IMR-90 (cell line): Measurements from ENCODE around the gene LEF1. TPM values are rescaled to one million over a fixed set of nuclear protein-coding genes. Genes with fewer than 3 reads are reported as not detected.
A peak's percentile ranks its signal among the peaks of the same experiment; 100 is the strongest.

Experiments used
- ATAC-seq: fragments of 200-7000 bp; cut with Tn5 transposase; 2 replicates; pipeline ENCODE4 v1.9.1; 2020; ENCODE audit warnings: low read depth, mild to moderate bottlenecking, moderate library complexity
- BruUV-seq: library from RNA; stranded (reverse); fragments of 400-500 nt; replicated peaks from 2 replicates; lab custom pipeline; 2021; lab: Mats Ljungman, UMichigan
- CTCF ChIA-PET: fragments of 300-600 bp; formaldehyde crosslinking; extraction: SDS; loops from one replicate; lab custom pipeline; 2021; ENCODE audit warnings: antibody characterized with exemption; lab: Yijun Ruan, JAX
- POLR2A ChIA-PET: fragments of 300-600 bp; sonication (Branson Sonifier 250); formaldehyde crosslinking; loops from one replicate; lab custom pipeline; 2022; ENCODE audit warnings: antibody characterized with exemption; ENCODE audit not compliant: unreplicated experiment; lab: Charles Lee
- DNase-seq: peaks from one replicate; pipeline ENCODE4 v3.0.0; 2013
- H2AFZ ChIP-seq: replicated peaks from 2 replicates; pipeline ENCODE3; 2013; ENCODE audit warnings: low read length, mild to moderate bottlenecking; ENCODE audit not compliant: poor library complexity
- H2AK5ac ChIP-seq: 2 replicates; pipeline ENCODE4 v1.6.1; 2013; ENCODE audit warnings: low read depth, low read length, inconsistent platforms
- H2AK9ac ChIP-seq: replicated peaks from 2 replicates; pipeline ENCODE3; 2013; ENCODE audit warnings: mild to moderate bottlenecking, low read depth, low read length, moderate library complexity; ENCODE audit not compliant: poor library complexity
- H2BK120ac ChIP-seq: 2 replicates; pipeline ENCODE4 v1.6.1; 2013; ENCODE audit warnings: low read depth, low read length, inconsistent platforms
- H2BK15ac ChIP-seq: 3 replicates; pipeline ENCODE4 v1.6.1; 2013; ENCODE audit warnings: low read depth, low read length, inconsistent platforms
- H2BK20ac ChIP-seq: 2 replicates; pipeline ENCODE4 v1.6.1; 2013; ENCODE audit warnings: low read depth, mild to moderate bottlenecking, inconsistent platforms, low read length, moderate library complexity
- H2BK5ac ChIP-seq: 2 replicates; pipeline ENCODE4 v1.6.1; 2013; ENCODE audit warnings: mild to moderate bottlenecking, low read depth, low read length, inconsistent platforms; ENCODE audit not compliant: poor library complexity, severe bottlenecking
- H3K14ac ChIP-seq: replicated peaks from 2 replicates; pipeline ENCODE4 v1.6.1; 2013; ENCODE audit warnings: low read depth, low read length, inconsistent platforms
- H3K18ac ChIP-seq: 2 replicates; pipeline ENCODE4 v1.6.1; 2013; ENCODE audit warnings: low read depth, low read length, control low read depth
- H3K23ac ChIP-seq: 2 replicates; pipeline ENCODE4 v1.6.1; 2013; ENCODE audit warnings: low read depth, low read length, inconsistent platforms
- H3K27ac ChIP-seq: 2 replicates; pipeline ENCODE4 v1.5.1; 2013; ENCODE audit warnings: mild to moderate bottlenecking, control low read depth, low read length; ENCODE audit not compliant: insufficient read depth
- H3K27me3 ChIP-seq: 2 replicates; pipeline ENCODE4 v1.6.1; 2013; ENCODE audit warnings: low read length; ENCODE audit not compliant: control insufficient read depth, insufficient read depth
- H3K36me3 ChIP-seq: 2 replicates; pipeline ENCODE4 v1.6.1; 2013; ENCODE audit warnings: low read length, mixed read lengths; ENCODE audit not compliant: control insufficient read depth, insufficient read depth
- H3K4ac ChIP-seq: 2 replicates; pipeline ENCODE4 v1.6.1; 2013; ENCODE audit warnings: low read depth, low read length, inconsistent platforms
- H3K4me1 ChIP-seq: 2 replicates; pipeline ENCODE4 v1.6.1; 2013; ENCODE audit warnings: low read length, mixed read lengths; ENCODE audit not compliant: control insufficient read depth, insufficient read depth
- H3K4me2 ChIP-seq: 2 replicates; pipeline ENCODE4 v1.6.1; 2013; ENCODE audit warnings: low read depth, mild to moderate bottlenecking, control low read depth, low read length, moderate library complexity
- H3K4me3 ChIP-seq: 2 replicates; pipeline ENCODE4 v1.5.1; 2013; ENCODE audit warnings: low read depth, mild to moderate bottlenecking, control low read depth, low read length, moderate library complexity; ENCODE audit not compliant: insufficient read depth
- H3K56ac ChIP-seq: 2 replicates; pipeline ENCODE4 v1.6.1; 2013; ENCODE audit warnings: low read length, inconsistent platforms; ENCODE audit not compliant: insufficient read depth; ENCODE audit errors: extremely low read depth
- H3K79me1 ChIP-seq, 2 experiments: 2 replicates each; pipeline ENCODE4 v1.6.1; 2013; ENCODE audit warnings: low read length in 2 of 2, inconsistent platforms in 1 of 2, low read depth in 1 of 2
- H3K9ac ChIP-seq: 2 replicates; pipeline ENCODE4 v1.6.1; 2013; ENCODE audit warnings: low read depth, low read length, control low read depth
- H3K9me1 ChIP-seq: 2 replicates; pipeline ENCODE4 v1.6.1; 2013; ENCODE audit warnings: low read length, inconsistent platforms; ENCODE audit not compliant: insufficient read depth
- H3K9me3 ChIP-seq: 2 replicates; pipeline ENCODE4 v1.6.1; 2013; ENCODE audit warnings: low read length; ENCODE audit not compliant: control insufficient read depth, insufficient read depth
- H4K20me1 ChIP-seq: 2 replicates; pipeline ENCODE4 v1.6.1; 2013; ENCODE audit warnings: low read length, inconsistent platforms; ENCODE audit not compliant: insufficient read depth
- H4K5ac ChIP-seq: 2 replicates; pipeline ENCODE4 v1.6.1; 2013; ENCODE audit warnings: mild to moderate bottlenecking, low read depth, low read length, control low read depth
- H4K8ac ChIP-seq, 2 experiments: 2 replicates each; pipeline ENCODE4 v1.6.1; 2013; ENCODE audit warnings: low read depth in 2 of 2, low read length in 2 of 2, control low read depth in 1 of 2, inconsistent platforms in 1 of 2
- H4K91ac ChIP-seq: 2 replicates; pipeline ENCODE4 v1.6.1; 2013; ENCODE audit warnings: low read depth, low read length, inconsistent platforms; ENCODE audit not compliant: insufficient read depth
- BHLHE40 ChIP-seq: fragments of 150-350 bp; IDR thresholded peaks from 2 replicates; pipeline ENCODE4 v1.6.1; 2016; ENCODE audit warnings: mild to moderate bottlenecking, low read depth, low read length
- CEBPB ChIP-seq: IDR thresholded peaks from 2 replicates; pipeline ENCODE4 v1.6.1; 2012; ENCODE audit warnings: low read depth, low read length, improper control_type of control experiment
- CHD1 ChIP-seq: IDR thresholded peaks from 2 replicates; pipeline ENCODE4 v1.6.1; 2012; ENCODE audit warnings: low read depth, low read length, improper control_type of control experiment
- CTCF ChIP-seq: conservative IDR thresholded peaks from 2 replicates; pipeline ENCODE4 v1.5.1; 2012; ENCODE audit warnings: mild to moderate bottlenecking, low read depth, low read length, improper control_type of control experiment
- ELK1 ChIP-seq: fragments of 150-350 bp; IDR thresholded peaks from 2 replicates; pipeline ENCODE4 v1.6.1; 2016; ENCODE audit warnings: low read depth, mild to moderate bottlenecking, low read length, moderate library complexity, borderline replicate concordance
- FOS ChIP-seq: fragments of 150-350 bp; IDR thresholded peaks from 2 replicates; pipeline ENCODE4 v1.6.1; 2016; ENCODE audit warnings: low read depth, low read length
- MAFK ChIP-seq: IDR thresholded peaks from 2 replicates; pipeline ENCODE4 v1.6.1; 2012; ENCODE audit warnings: low read depth, low read length, improper control_type of control experiment
- MAZ ChIP-seq: IDR thresholded peaks from 2 replicates; pipeline ENCODE4 v1.6.1; 2012; ENCODE audit warnings: low read depth, mild to moderate bottlenecking, low read length, improper control_type of control experiment, moderate library complexity, borderline replicate concordance
- MXI1 ChIP-seq: IDR thresholded peaks from 2 replicates; pipeline ENCODE4 v1.6.1; 2012; ENCODE audit warnings: low read depth, mild to moderate bottlenecking, low read length, moderate library complexity, borderline replicate concordance
- NFE2L2 ChIP-seq: fragments of 150-350 bp; IDR thresholded peaks from 2 replicates; pipeline ENCODE4 v1.6.1; 2016; ENCODE audit warnings: low read depth, mild to moderate bottlenecking, low read length
- POLR2A ChIP-seq: IDR thresholded peaks from 2 replicates; pipeline ENCODE4 v1.6.1; 2012; ENCODE audit warnings: mild to moderate bottlenecking, low read depth, low read length
- RAD21 ChIP-seq: IDR thresholded peaks from 2 replicates; pipeline ENCODE4 v1.6.1; 2012; ENCODE audit warnings: low read length, improper control_type of control experiment
- RFX5 ChIP-seq: IDR thresholded peaks from 2 replicates; pipeline ENCODE4 v1.8.0; 2012; ENCODE audit warnings: low read depth, mild to moderate bottlenecking, low read length, moderate library complexity
- USF2 ChIP-seq: fragments of 150-350 bp; IDR thresholded peaks from 2 replicates; pipeline ENCODE4 v1.6.1; 2017; ENCODE audit warnings: mild to moderate bottlenecking, antibody characterized with exemption, low read length, low read depth
- WGBS, 2 experiments: methylation state at CpG; one replicate each; pipeline versions ENCODE4 v1.1.5 to v1.1.7; 2013; ENCODE audit warnings: missing lambda C conversion rate in 2 of 2; ENCODE audit not compliant: insufficient read length in 1 of 2; ENCODE audit errors: extremely low coverage in 2 of 2; 5-methylcytosine and 5-hydroxymethylcytosine counted together
- dilution Hi-C: fragments of 300-500 bp; cut with HindIII; formaldehyde crosslinking; loops from one replicate; pipeline ENCODE4 v1.14.3; 2018; ENCODE audit warnings: low sequenced_read_pairs; ENCODE audit not compliant: unreplicated experiment
- in situ Hi-C: fragments of 300-500 bp; cut with MboI; formaldehyde crosslinking; loops from 3 replicates; pipeline ENCODE4 v1.14.3; 2019; ENCODE audit warnings: low sequenced_read_pairs, inconsistent platforms, mixed read lengths
- intact Hi-C: fragments of 100-400 bp; cut with micrococcal nuclease; formaldehyde crosslinking; loops from 2 replicates; pipeline ENCODE4 v1.10.0; 2022
- polyA plus RNA-seq, 3 experiments: library from polyadenylated mRNA; depleted of rRNA; stranded (reverse); fragments of >200 nt; gene quantifications; 2 replicates each; pipeline ENCODE4 v1.2.3, GENCODE V29; 2012; ENCODE audit warnings: low replicate concordance in 1 of 3
- total RNA-seq: library from RNA; depleted of rRNA; stranded (reverse); fragments of >200 nt; gene quantifications from 2 replicates; pipeline ENCODE4 v1.2.3, GENCODE V29; 2012

The LEF1 gene
- total and polyA plus RNA-seq, 2 of the 4 experiments (the other 2 are of a cell fraction), result 1.7 to 1.8 TPM

- Histone ChIP-seq H3K27me3 (peaks cover 64% of the 10 kb centered on the region), H3K4me1 (peaks cover 2% of the 10 kb centered on the region; the same call in 1 of the 2 replicates), H3K23ac (peak overlapping the region; percentile 54; the same call in 1 of the 2 replicates), H3K4me2 (peak overlapping the region; percentile 72), H3K56ac (no peak overlapping the region), H2AK5ac (no peak overlapping the region), H2BK15ac (no peak overlapping the region), H3K14ac (no peak overlapping the region), H3K36me3 (no peaks in the 10 kb centered on the region), H4K5ac (no peak overlapping the region), H3K9me1 (no peaks in the 10 kb centered on the region), H4K8ac (no peak overlapping the region), H3K9me3 (peaks cover 5% of the 10 kb centered on the region; the same call in 1 of the 2 replicates), H2AK9ac (no peak overlapping the region), H2AFZ (peak overlapping the region; percentile 89), H3K18ac (no peak overlapping the region), H2BK120ac (no peak overlapping the region), H2BK20ac (no peak overlapping the region), H3K79me1 (no peaks in the 10 kb centered on the region), H3K9ac (no peak overlapping the region), H3K4me3 (peak overlapping the region; percentile 53; the same call in 1 of the 2 replicates), H3K4ac (no peak overlapping the region), H4K20me1 (no peaks in the 10 kb centered on the region), H3K27ac (no peak overlapping the region), H4K91ac (no peak overlapping the region), H2BK5ac (no peak overlapping the region)
- DNase-seq, result no peak
- intact Hi-C loops (loop anchor here (1.0 to 10.0 kb wide), 4 partner anchors 105 to 406 kb away; no protein-coding TSS in a partner anchor), in situ Hi-C loops (no loop called here), dilution Hi-C loops (no loop called here)
- ChIA-PET CTCF (interaction anchor here (1.2 kb wide), 1 partner anchor 16 kb away, joined by 3 read pairs; no protein-coding TSS in a partner anchor), POLR2A (no interaction called here)
- 4% methylated on average over 38 of the region's 58 CpGs; no CpG with 5 or more reads in 1 of the 2 experiments for WGBS, 2 experiments
- no TSS peak for BruUV-seq
- ATAC-seq, result no peak
- TF ChIP-seq USF2, result no peak
- no peak for TF ChIP-seq MAZ
- TF ChIP-seq POLR2A, result no peak
- no peak for TF ChIP-seq BHLHE40
- TF ChIP-seq ELK1, result no peak
- TF ChIP-seq CTCF, result no peak
- TF ChIP-seq NFE2L2, result no peak
- no peak for TF ChIP-seq RFX5
- TF ChIP-seq FOS, result no peak
- TF ChIP-seq RAD21, result no peak
- no peak for TF ChIP-seq CHD1
- TF ChIP-seq CEBPB, result no peak
- TF ChIP-seq MAFK, result no peak
- no peak for TF ChIP-seq MXI1
Measured at GRCh38 chr4:108166441-108167315, 2.1 kb downstream of the LEF1 start.
